ENCODE results near the gene BGN.

The BGN gene

DNA sequence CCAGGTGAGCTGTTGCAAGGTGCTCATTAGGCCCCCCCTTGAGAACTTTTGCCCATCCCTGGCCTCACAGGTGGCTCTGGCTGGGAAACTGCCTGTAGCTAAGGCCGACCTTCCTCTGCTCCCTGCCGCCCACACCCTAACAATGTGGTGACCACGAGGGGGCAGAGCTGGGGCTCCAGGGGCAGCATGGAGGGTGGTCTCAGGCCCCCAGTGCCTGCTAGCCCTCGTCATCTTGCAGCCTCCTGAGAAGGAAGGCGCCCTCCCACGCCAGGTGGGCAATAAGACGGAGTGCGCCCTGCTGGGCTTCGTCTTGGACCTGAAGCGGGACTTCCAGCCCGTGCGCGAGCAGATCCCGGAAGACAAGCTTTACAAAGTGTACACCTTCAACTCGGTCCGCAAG, 55.0 kb downstream of the BGN start:
- H3K4me3 ChIP-seq (replicated peaks in 1 of 2; ENCODE audit: low read depth in 2 of 2, low read length in 2 of 2), result no peak overlapping the region
- DNase-seq (ENCODE audit: low read depth in 2 of 2), result no peak
- TF ChIP-seq CTCF (IDR thresholded peaks at IDR 0.05; ENCODE audit: low read depth, low read length), result no peak

DNA sequence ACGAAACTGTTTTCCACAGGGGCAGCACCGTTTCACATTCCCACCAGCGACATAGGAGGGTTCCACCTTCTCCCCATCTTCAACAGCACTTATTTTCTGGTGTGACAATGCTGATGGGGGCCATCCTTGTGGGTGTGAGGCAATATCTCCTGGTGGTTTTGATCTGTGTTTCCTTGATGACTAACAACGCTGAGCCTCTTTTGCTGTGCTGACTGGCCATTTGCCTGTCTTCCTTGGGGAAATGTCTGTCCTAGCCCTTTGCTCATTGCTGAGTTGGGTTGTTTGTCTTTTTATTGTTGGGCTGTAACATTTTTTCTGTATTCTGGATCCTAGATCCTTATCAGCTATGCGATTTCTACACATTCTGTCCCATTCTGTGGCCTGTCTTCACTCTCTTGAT, 56.4 kb downstream of the BGN start:
- peak in 1 of 2 donors; percentile 69 for DNase-seq (ENCODE audit: low read depth in 2 of 2)
- H3K4me3 ChIP-seq (replicated peaks in 1 of 2; ENCODE audit: low read depth in 2 of 2, low read length in 2 of 2), result no peak overlapping the region
- no peak for TF ChIP-seq CTCF (IDR thresholded peaks at IDR 0.05; ENCODE audit: low read depth, low read length)

DNA sequence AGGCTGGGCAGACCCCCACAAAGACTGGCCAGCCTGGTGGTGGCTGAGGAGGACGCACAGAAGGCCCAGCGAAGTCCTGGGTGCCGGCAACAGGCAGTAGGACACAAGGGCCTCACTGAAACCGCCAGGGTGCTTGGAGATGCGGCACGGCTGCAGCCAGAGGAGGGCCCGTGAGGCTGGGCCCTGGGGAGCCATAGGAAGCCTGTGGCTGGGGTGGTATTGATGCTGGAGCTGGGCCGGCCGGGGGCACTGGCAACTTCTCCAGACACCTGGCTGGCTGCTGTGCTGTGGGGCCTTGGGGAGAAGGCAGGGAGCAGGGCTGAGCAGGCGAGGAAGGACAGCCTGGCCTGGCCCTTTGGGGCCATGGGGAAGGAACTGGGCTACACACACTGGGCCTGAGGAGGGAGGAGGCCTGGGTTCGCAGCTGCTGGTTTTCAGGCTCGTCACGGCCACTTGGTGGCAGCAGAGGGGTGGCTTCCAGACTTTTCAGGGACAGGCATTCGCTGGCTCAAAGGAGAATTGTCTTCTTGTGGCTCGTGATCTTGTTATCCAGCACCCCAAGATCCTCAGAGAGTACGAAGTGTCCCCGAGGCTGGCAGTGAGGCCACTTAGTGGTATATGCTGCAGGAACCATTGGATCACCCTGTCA, 59.9 kb downstream of the BGN start:
- peak; percentile 53 to 56 for DNase-seq (ENCODE audit: low read depth in 2 of 2)
- peak; percentile 65 for TF ChIP-seq CTCF (IDR thresholded peaks at IDR 0.05; ENCODE audit: low read depth, low read length)
- no peak overlapping the region for H3K4me3 ChIP-seq (replicated peaks in 1 of 2; ENCODE audit: low read depth in 2 of 2, low read length in 2 of 2)

- H3K4me3 ChIP-seq (replicated peaks in 1 of 2; ENCODE audit: low read depth in 2 of 2, low read length in 2 of 2), result no peak overlapping the region
- TF ChIP-seq CTCF (IDR thresholded peaks at IDR 0.05; ENCODE audit: low read depth, low read length), result no peak
- no peak for DNase-seq (ENCODE audit: low read depth in 2 of 2)
Measured at GRCh38 chrX:153556767-153557166, 62.0 kb downstream of the BGN start.

- DNase-seq (ENCODE audit: low read depth in 2 of 2), result no peak
- TF ChIP-seq CTCF (IDR thresholded peaks at IDR 0.05; ENCODE audit: low read depth, low read length), result no peak
- H3K4me3 ChIP-seq (replicated peaks in 1 of 2; ENCODE audit: low read depth in 2 of 2, low read length in 2 of 2), result no peak overlapping the region
Measured at GRCh38 chrX:153557618-153558355, 63.0 kb downstream of the BGN start.
